ENCODE data around the gene FILIP1.

The FILIP1 gene

GRCh38 chr6:75301537-75301936 lies 192.1 kb downstream of the FILIP1 start:
- Histone ChIP-seq H3K36me3 (ENCODE audit: control insufficient read depth in 1 of 2, insufficient read depth in 2 of 2, low read length in 2 of 2) (no peaks in the 10 kb centered on the region), H3K9ac (ENCODE audit: low read depth in 1 of 2, low read length in 2 of 2) (no peak overlapping the region), H3K27me3 (ENCODE audit: control insufficient read depth in 1 of 2, insufficient read depth in 2 of 2, low read length in 2 of 2) (no peaks in the 10 kb centered on the region), H3K27ac (ENCODE audit: low read depth, low read length) (no peak overlapping the region), H3K9me3 (ENCODE audit: control insufficient read depth in 1 of 2, low read length in 2 of 2) (no peaks in the 10 kb centered on the region), H3K4me1 (ENCODE audit: control insufficient read depth in 1 of 2, insufficient read depth in 2 of 2, low read length in 2 of 2) (peaks cover 0 to 8% of the 10 kb centered on the region in 2 donors), H3K4me3 (ENCODE audit: low read depth in 1 of 2, low read length in 2 of 2) (no peak overlapping the region)

- no peaks in the 10 kb centered on the region for H3K27me3 ChIP-seq (ENCODE audit: control insufficient read depth in 1 of 2, insufficient read depth in 2 of 2, low read length in 2 of 2)
- no peak overlapping the region for H3K4me3 ChIP-seq (ENCODE audit: low read depth in 1 of 2, low read length in 2 of 2)
- no peaks in the 10 kb centered on the region for H3K36me3 ChIP-seq (ENCODE audit: control insufficient read depth in 1 of 2, insufficient read depth in 2 of 2, low read length in 2 of 2)
- no peaks in the 10 kb centered on the region for H3K9me3 ChIP-seq (ENCODE audit: control insufficient read depth in 1 of 2, low read length in 2 of 2)
- H3K27ac ChIP-seq (ENCODE audit: low read depth, low read length) = no peak overlapping the region
- no peak overlapping the region for H3K9ac ChIP-seq (ENCODE audit: low read depth in 1 of 2, low read length in 2 of 2)
- peaks cover 0 to 8% of the 10 kb centered on the region in 2 donors for H3K4me1 ChIP-seq (ENCODE audit: control insufficient read depth in 1 of 2, insufficient read depth in 2 of 2, low read length in 2 of 2)
Measured at GRCh38 chr6:75301088-75301487, 192.5 kb downstream of the FILIP1 start.

GRCh38 chr6:75300531-75300855 lies 193.1 kb downstream of the FILIP1 start:
- H3K36me3 ChIP-seq (ENCODE audit: control insufficient read depth in 1 of 2, insufficient read depth in 2 of 2, low read length in 2 of 2) = no peaks in the 10 kb centered on the region
- H3K9ac ChIP-seq (ENCODE audit: low read depth in 1 of 2, low read length in 2 of 2) = no peak overlapping the region
- no peaks in the 10 kb centered on the region for H3K9me3 ChIP-seq (ENCODE audit: control insufficient read depth in 1 of 2, low read length in 2 of 2)
- H3K27me3 ChIP-seq (ENCODE audit: control insufficient read depth in 1 of 2, insufficient read depth in 2 of 2, low read length in 2 of 2) = no peaks in the 10 kb centered on the region
- no peak overlapping the region for H3K4me3 ChIP-seq (ENCODE audit: low read depth in 1 of 2, low read length in 2 of 2)
- peaks cover 0 to 8% of the 10 kb centered on the region in 2 donors for H3K4me1 ChIP-seq (ENCODE audit: control insufficient read depth in 1 of 2, insufficient read depth in 2 of 2, low read length in 2 of 2)
- no peak overlapping the region for H3K27ac ChIP-seq (ENCODE audit: low read depth, low read length)

- no peaks in the 10 kb centered on the region for H3K9me3 ChIP-seq (ENCODE audit: control insufficient read depth in 1 of 2, low read length in 2 of 2)
- H3K36me3 ChIP-seq (ENCODE audit: control insufficient read depth in 1 of 2, insufficient read depth in 2 of 2, low read length in 2 of 2) = no peaks in the 10 kb centered on the region
- no peak overlapping the region for H3K4me3 ChIP-seq (ENCODE audit: low read depth in 1 of 2, low read length in 2 of 2)
- H3K27ac ChIP-seq (ENCODE audit: low read depth, low read length) = no peak overlapping the region
- H3K27me3 ChIP-seq (ENCODE audit: control insufficient read depth in 1 of 2, insufficient read depth in 2 of 2, low read length in 2 of 2) = no peaks in the 10 kb centered on the region
- H3K4me1 ChIP-seq (ENCODE audit: control insufficient read depth in 1 of 2, insufficient read depth in 2 of 2, low read length in 2 of 2) = peaks cover 0 to 8% of the 10 kb centered on the region in 2 donors
- H3K9ac ChIP-seq (ENCODE audit: low read depth in 1 of 2, low read length in 2 of 2) = no peak overlapping the region
Measured at GRCh38 chr6:75299801-75300530, 193.6 kb downstream of the FILIP1 start.

GRCh38 chr6:75296811-75297779 lies 196.5 kb downstream of the FILIP1 start:
- H3K4me1 ChIP-seq (ENCODE audit: control insufficient read depth in 1 of 2, insufficient read depth in 2 of 2, low read length in 2 of 2) = peaks cover 0 to 7% of the 10 kb centered on the region in 2 donors
- no peaks in the 10 kb centered on the region for H3K36me3 ChIP-seq (ENCODE audit: control insufficient read depth in 1 of 2, insufficient read depth in 2 of 2, low read length in 2 of 2)
- no peaks in the 10 kb centered on the region for H3K27me3 ChIP-seq (ENCODE audit: control insufficient read depth in 1 of 2, insufficient read depth in 2 of 2, low read length in 2 of 2)
- H3K4me3 ChIP-seq (ENCODE audit: low read depth in 1 of 2, low read length in 2 of 2) = no peak overlapping the region
- no peaks in the 10 kb centered on the region for H3K9me3 ChIP-seq (ENCODE audit: control insufficient read depth in 1 of 2, low read length in 2 of 2)
- no peak overlapping the region for H3K9ac ChIP-seq (ENCODE audit: low read depth in 1 of 2, low read length in 2 of 2)
- H3K27ac ChIP-seq (ENCODE audit: low read depth, low read length) = no peak overlapping the region

- Histone ChIP-seq H3K36me3 (ENCODE audit: control insufficient read depth in 1 of 2, insufficient read depth in 2 of 2, low read length in 2 of 2) (no peaks in the 10 kb centered on the region), H3K4me1 (ENCODE audit: control insufficient read depth in 1 of 2, insufficient read depth in 2 of 2, low read length in 2 of 2) (no peaks in the 10 kb centered on the region), H3K4me3 (ENCODE audit: low read depth in 1 of 2, low read length in 2 of 2) (no peak overlapping the region), H3K27me3 (ENCODE audit: control insufficient read depth in 1 of 2, insufficient read depth in 2 of 2, low read length in 2 of 2) (no peaks in the 10 kb centered on the region), H3K9me3 (ENCODE audit: control insufficient read depth in 1 of 2, low read length in 2 of 2) (no peaks in the 10 kb centered on the region), H3K9ac (ENCODE audit: low read depth in 1 of 2, low read length in 2 of 2) (no peak overlapping the region), H3K27ac (ENCODE audit: low read depth, low read length) (no peak overlapping the region)
Measured at GRCh38 chr6:75292555-75292954, 201.0 kb downstream of the FILIP1 start.

GRCh38 chr6:75291744-75292143 lies 201.9 kb downstream of the FILIP1 start:
- H3K4me3 ChIP-seq (ENCODE audit: low read depth in 1 of 2, low read length in 2 of 2) = no peak overlapping the region
- H3K9ac ChIP-seq (ENCODE audit: low read depth in 1 of 2, low read length in 2 of 2) = no peak overlapping the region
- H3K4me1 ChIP-seq (ENCODE audit: control insufficient read depth in 1 of 2, insufficient read depth in 2 of 2, low read length in 2 of 2) = no peaks in the 10 kb centered on the region
- H3K27ac ChIP-seq (ENCODE audit: low read depth, low read length) = no peak overlapping the region
- H3K9me3 ChIP-seq (ENCODE audit: control insufficient read depth in 1 of 2, low read length in 2 of 2) = no peaks in the 10 kb centered on the region
- no peaks in the 10 kb centered on the region for H3K27me3 ChIP-seq (ENCODE audit: control insufficient read depth in 1 of 2, insufficient read depth in 2 of 2, low read length in 2 of 2)
- H3K36me3 ChIP-seq (ENCODE audit: control insufficient read depth in 1 of 2, insufficient read depth in 2 of 2, low read length in 2 of 2) = no peaks in the 10 kb centered on the region

GRCh38 chr6:75291331-75291730 lies 202.3 kb downstream of the FILIP1 start:
- Histone ChIP-seq H3K27ac (ENCODE audit: low read depth, low read length) (no peak overlapping the region), H3K4me3 (ENCODE audit: low read depth in 1 of 2, low read length in 2 of 2) (no peak overlapping the region), H3K27me3 (ENCODE audit: control insufficient read depth in 1 of 2, insufficient read depth in 2 of 2, low read length in 2 of 2) (no peaks in the 10 kb centered on the region), H3K4me1 (ENCODE audit: control insufficient read depth in 1 of 2, insufficient read depth in 2 of 2, low read length in 2 of 2) (peaks cover 0 to under 1% of the 10 kb centered on the region in 2 donors), H3K9me3 (ENCODE audit: control insufficient read depth in 1 of 2, low read length in 2 of 2) (no peaks in the 10 kb centered on the region), H3K9ac (ENCODE audit: low read depth in 1 of 2, low read length in 2 of 2) (no peak overlapping the region), H3K36me3 (ENCODE audit: control insufficient read depth in 1 of 2, insufficient read depth in 2 of 2, low read length in 2 of 2) (no peaks in the 10 kb centered on the region)

GRCh38 chr6:75290136-75290945 lies 203.3 kb downstream of the FILIP1 start:
- H3K36me3 ChIP-seq (ENCODE audit: control insufficient read depth in 1 of 2, insufficient read depth in 2 of 2, low read length in 2 of 2) = no peaks in the 10 kb centered on the region
- H3K27ac ChIP-seq (ENCODE audit: low read depth, low read length) = no peak overlapping the region
- H3K9ac ChIP-seq (ENCODE audit: low read depth in 1 of 2, low read length in 2 of 2) = no peak overlapping the region
- peaks cover 0 to 3% of the 10 kb centered on the region in 2 donors for H3K4me1 ChIP-seq (ENCODE audit: control insufficient read depth in 1 of 2, insufficient read depth in 2 of 2, low read length in 2 of 2)
- H3K4me3 ChIP-seq (ENCODE audit: low read depth in 1 of 2, low read length in 2 of 2) = no peak overlapping the region
- H3K27me3 ChIP-seq (ENCODE audit: control insufficient read depth in 1 of 2, insufficient read depth in 2 of 2, low read length in 2 of 2) = no peaks in the 10 kb centered on the region
- H3K9me3 ChIP-seq (ENCODE audit: control insufficient read depth in 1 of 2, low read length in 2 of 2) = no peaks in the 10 kb centered on the region
